Amniotic stem cell (primary cell): Measurements from ENCODE around the gene NFS1.
"Not testable (repeated sequence)": the region's sequence is repeated elsewhere in the genome, so short reads cannot be mapped to it uniquely, and the experiment has no call there.

Experiments used
- DNase-seq: peaks from one replicate; lab custom pipeline; 2025; lab: John Stamatoyannopoulos, UW

The NFS1 gene

GRCh38 chr20:35729836-35730582, 30.9 kb upstream of the NFS1 start:
- DNase-seq = no peak

GRCh38 chr20:35729283-35729807, 30.2 kb upstream of the NFS1 start:
- DNase-seq = no peak

- no peak for DNase-seq
Measured at GRCh38 chr20:35726842-35727711, 27.9 kb upstream of the NFS1 start.

- DNase-seq = no peak
Measured at GRCh38 chr20:35724321-35725230, 25.4 kb upstream of the NFS1 start.

- DNase-seq = not testable (repeated sequence)
Measured at GRCh38 chr20:35723652-35724320, 24.6 kb upstream of the NFS1 start.

GRCh38 chr20:35723275-35723639, 24.1 kb upstream of the NFS1 start:
- DNase-seq = not testable (repeated sequence)

DNA sequence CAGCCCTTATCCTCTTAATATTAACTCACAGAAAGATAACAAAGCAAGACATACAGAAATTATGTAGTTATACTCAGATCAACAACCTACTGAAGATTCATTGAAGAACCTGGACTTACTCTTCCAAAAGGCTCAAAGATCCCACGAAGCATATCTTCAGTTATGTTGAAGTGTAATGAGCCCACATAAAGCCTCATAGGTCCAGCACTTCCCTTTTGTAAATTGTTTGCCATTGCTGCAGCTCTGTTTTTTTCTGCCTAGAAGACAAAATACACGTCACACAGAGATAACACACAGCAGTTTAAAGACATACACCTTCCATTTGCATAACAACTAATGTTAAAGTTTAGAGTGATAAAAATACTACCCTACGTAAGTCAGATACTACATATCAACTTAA, 22.5 kb upstream of the NFS1 start:
- no peak for DNase-seq

DNA sequence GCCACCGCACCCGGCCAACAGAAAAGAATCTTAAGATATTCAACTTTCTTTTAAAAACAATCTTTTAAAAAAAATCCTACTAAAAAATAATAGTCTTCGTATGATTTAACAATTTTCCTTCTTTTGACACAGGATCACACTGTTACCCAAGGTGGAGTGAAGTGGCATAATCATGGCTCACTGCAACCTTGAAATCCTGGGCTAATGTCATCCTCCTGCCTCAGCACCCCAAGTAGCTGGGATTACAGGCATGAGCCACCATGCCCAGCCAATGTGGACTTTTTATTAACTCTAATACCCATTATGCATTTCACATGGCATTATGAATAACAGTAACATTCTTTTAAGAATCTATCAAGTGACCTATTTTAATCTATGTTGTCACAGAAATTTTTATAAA, 22.1 kb upstream of the NFS1 start:
- DNase-seq = no peak

DNA sequence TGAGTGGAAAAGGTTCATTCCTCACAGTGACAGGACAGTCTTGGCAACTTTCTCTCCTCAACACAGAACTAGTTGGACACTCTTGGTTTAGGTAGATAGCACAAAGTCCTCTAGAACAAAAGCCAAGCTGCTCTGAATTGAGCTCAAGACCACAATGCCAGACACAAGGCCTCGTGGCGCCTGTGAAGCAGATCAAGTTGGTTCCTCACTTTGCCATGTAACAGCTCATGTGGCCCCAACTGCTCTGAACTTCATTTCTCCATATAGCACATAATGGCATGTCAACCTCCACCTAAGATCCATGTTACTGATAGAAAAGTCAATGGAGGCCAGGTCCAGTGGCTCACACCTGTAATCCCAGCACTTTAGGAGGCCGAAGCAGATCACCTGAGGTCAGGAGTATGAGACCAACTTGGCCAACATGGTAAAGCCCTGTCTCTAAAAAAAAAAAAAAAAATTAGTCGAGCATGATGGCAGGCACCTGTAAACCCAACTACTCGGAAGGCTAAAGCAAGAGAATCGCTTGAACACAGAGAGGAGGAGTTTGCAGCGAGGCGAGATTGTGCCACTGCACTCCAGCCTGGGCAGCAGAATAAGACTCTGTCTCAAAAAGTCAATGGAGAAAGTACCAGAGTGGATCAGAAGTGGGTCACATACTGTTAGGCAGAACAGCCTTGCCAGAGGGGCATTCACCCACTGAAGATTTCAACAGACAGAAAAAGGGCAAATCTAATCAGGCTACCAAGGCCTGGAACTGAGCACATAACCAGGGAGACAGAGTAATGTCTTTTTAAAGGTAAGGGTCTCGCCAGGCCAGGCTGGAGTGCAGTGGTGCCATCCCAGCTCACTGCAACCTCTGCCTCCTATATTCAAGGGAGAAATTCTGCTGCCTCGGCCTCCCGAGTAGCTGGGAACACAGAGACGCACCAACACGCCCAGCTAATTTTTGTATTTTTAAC, 21.3 kb upstream of the NFS1 start:
- DNase-seq = no peak

DNA sequence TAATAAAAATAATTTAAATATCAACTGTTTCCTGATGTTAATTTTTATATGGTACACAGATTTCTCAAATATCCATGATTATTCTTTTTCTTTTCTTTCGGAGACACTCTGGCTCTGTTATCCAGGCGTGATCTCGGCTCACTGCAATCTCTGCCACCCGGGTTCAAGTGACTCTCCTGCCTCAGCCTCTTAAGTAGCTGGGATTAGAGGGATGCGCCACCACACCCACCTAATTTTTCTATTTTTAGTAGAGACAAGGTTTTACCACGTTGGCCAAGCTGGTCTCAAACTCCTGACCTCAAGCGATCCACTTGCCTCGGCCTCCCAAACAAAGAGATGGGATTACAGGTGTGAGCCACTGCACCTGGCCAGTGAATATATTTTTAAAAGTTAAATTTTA, 20.6 kb upstream of the NFS1 start:
- DNase-seq = no peak

- DNase-seq = no peak
Measured at GRCh38 chr20:35718972-35719635, 20.0 kb upstream of the NFS1 start.

DNA sequence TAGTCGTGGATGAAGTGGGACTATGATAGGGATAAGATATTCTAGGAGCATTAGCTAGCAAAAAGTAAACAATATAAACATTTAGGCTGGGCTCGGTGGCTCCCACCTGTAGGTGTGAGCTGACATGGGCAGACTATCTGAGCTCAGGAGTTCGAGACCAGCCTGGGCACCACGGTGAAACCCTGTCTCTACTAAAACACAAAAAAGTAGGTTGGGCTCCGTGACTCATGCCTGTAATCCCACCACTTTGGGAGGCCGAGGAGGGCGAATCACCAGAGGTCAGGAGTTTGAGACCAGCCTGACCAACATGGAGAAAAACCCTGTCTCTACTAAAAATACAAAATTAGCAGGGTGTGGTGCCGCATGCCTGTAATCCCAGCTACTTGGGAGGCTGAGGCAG, 19.2 kb upstream of the NFS1 start:
- peak; percentile 8 for DNase-seq

DNA sequence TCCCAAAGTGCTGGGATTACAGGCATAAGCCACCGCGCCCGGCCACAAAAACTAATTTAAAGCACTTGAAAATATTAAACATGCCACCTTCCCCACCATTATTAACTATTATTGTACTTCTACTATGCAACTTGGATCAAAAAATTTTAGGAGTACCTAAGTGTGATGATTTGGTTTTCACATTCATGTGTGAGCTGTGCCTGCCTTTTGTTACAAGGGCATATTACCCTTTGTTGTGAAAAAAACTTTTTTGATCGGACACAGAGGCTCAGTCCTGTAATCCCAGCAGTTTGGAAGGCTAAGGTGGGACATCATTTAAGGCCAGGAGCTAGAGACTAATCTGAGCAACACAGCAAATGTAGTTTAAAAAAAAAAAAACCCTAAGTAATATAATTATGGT, 17.2 kb upstream of the NFS1 start:
- DNase-seq = no peak

GRCh38 chr20:35715652-35716051, 16.5 kb upstream of the NFS1 start:
- DNase-seq = no peak

DNA sequence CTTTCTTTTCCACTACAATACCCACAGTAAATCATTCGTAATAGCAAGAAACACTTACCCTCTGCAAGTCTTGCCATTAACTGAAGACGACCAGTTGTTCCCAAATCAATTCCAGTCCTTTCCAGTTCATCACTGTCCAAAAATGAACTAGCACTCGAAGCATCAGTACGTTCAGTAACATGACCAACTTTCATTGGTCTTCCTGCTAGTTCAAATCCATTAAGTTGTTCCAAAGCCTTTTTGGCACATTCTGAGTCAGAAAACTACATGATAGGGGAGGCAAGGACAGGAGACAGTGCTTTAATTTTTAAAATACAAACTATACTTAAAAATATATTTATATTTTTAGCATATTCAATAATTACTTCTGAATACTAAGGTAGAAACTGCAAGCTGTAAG, 15.0 kb upstream of the NFS1 start:
- DNase-seq = no peak

DNA sequence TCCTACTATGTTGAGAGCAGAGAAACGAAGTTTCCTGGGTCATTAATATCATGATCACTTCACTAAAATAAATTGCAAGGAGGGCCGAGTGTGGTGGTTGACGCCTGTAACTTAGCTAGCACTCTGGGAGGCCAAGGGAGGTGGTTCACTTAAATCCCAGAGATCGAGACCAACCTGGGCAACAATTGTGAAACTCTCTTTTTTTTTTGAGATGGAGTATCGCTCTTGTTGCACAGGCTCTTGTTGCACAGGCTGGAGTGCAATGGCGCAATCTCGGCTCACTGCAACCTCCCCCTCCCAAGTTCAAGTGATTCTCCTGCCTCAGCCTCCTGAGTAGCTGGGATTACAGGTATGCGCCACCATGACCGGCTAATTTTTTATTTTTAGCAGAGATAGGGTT, 14.0 kb upstream of the NFS1 start:
- DNase-seq = not testable (repeated sequence)

GRCh38 chr20:35711588-35712209, 12.5 kb upstream of the NFS1 start:
- DNase-seq = no peak

- no peak for DNase-seq
Measured at GRCh38 chr20:35710884-35711587, 11.9 kb upstream of the NFS1 start.

DNA sequence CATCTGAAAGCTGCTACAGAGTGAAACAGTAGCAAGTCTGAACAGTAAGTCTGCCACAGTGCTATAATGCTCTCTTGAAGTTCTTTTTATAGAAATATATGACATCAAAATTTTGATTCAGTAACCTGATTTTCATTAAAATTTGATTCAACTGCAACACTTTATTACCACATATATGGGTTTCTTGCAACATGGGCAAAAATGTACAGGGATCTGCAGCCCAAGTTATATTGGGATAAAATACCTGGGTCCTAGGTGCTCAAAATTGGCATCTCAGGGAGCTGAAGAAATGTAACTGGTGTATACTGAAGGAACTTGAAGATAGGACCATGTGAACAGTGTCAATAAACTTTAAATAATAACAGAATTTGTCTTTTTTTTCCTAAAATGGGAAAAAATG, 10.9 kb upstream of the NFS1 start:
- no peak for DNase-seq
